Fibroblast of upper back skin (primary cell): ENCODE measurements around the gene ADCY2.

ENCODE experiments used
- DNase-seq: peaks from one replicate; pipeline ENCODE4 v3.0.0-alpha.2; 2013

Gene ADCY2

DNA sequence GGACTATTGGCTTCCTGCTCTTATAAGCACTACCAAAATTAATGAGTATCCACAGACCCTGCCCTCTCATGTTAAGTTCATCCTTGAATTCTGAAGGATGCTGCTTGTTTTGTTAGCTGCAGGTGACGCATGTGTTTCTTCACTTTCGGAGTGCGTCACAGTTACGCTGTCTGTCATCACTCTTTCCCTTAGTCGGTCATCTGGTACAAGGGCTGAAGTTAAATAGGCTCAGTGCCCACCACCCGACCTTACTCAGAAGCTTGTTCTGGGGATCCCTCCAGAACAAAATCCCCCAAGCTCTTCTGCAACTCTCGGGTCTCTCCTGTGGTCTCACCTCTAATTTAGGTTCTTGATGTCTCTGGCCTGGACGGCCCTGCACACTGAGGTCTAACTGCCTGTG, 51.0 kb downstream of the ADCY2 start:
- DNase-seq: no peak

DNA sequence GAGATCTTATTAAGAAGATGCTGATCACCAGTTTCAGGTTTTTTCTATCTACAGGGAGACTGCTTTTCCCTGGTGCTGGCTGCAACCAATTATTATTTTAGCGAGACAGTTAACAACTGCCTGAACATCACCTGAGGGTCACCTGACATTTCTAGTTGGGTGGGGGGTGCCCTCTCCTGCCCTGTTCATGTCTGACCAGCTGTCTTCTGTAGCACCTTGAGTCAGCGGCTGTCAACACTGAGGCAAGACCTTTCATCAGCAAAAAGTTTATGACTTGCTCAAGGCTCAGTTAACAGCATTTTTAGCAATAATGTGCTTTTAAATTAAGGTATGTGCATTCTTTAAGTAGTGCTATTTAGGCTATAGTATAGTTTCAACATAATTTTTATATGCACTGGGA, 58.0 kb downstream of the ADCY2 start:
- DNase-seq: no peak

DNA sequence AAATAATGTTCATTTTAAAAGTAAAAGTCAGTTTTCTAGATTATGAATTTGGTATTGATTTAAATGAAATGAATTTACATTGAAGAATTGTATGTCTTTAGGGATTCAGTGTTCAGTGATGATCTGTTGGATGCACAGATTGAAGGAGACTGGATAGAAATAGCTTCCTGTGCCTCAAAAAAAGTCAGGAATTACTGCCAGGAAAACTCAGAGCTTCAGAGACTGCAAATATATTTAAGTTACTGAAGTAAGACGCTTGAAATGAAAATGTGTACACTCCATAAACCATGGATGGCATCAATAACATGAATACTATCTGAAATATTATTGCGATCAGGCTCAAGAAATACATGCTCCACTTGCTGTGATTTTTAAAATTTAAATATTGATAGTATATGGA, 60.3 kb downstream of the ADCY2 start:
- no peak for DNase-seq

DNA sequence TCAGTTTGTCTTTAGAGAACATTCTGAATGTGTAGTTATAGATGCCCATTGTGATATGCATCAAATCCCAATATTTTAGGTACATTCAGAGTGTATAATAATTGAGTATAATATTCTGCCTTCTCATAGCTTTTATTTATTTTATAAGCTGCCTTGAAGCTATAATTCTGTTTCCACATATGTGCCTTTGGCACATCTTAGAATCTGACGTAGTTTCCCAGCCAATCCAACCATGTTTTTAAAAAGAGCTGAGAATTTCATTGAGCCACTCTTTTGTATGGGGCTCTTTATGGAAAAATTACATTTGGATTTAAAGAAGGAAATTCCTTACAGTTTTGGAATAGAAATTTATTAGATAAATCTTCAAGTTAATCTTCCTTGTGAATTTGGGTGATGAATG, 65.4 kb downstream of the ADCY2 start:
- no peak for DNase-seq

DNA sequence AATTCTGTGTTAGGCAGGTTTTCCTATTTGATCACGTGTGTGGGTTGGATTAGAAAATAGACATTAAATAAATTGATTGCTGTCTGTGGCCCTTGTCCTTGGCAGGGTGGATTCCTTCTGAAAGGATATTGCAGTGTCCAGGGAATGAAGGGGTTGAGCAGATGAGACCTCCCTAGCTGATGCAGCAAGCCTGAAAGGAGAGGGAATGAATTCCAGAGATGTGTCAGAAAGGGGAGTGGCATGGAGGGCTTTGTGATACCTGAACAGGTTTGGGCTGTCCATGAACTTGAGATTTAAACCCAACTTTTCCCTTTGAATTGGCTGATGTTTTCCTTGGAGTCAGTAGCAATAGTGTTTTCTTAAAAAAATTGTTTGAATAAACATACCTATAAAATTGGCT, 66.8 kb downstream of the ADCY2 start:
- DNase-seq: no peak

DNA sequence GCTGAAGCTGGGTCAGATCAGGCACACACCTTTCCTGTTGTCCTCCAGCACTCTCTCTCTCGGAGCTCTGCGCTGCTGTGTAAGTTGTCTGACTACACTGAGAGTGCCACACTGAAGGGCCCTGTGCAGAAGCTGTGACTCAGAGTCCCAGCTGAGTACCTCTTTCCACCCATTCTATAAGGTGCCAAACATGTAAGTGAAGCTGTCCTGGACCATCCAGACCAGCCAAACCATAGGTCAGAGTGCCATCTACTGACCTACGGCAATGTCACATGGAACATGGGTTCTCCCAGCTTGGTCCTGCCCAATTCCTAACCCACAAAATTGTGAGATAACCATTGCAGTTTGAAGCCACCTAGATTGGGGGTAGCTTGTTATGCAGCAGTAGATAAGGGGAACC, 68.2 kb downstream of the ADCY2 start:
- no peak for DNase-seq

DNA sequence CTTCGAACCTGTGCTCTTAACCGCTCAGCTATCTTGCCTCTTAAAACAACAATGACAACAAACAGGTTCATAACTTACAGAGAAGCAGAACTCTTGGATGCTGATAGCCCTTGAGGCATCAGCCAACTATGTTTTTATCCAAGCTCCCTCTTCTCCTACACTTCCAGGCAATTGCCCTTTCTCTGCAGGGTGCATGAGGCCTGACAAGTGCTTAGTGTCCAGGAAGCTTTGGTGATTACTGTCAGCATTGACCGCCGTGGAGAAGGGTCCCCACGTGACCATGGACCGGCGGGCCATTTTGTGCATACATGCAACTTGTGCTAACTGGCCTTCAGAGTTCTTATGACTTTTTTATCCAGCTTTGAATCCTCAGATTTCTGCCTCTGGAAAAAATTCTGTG, 71.2 kb downstream of the ADCY2 start:
- no peak for DNase-seq

DNA sequence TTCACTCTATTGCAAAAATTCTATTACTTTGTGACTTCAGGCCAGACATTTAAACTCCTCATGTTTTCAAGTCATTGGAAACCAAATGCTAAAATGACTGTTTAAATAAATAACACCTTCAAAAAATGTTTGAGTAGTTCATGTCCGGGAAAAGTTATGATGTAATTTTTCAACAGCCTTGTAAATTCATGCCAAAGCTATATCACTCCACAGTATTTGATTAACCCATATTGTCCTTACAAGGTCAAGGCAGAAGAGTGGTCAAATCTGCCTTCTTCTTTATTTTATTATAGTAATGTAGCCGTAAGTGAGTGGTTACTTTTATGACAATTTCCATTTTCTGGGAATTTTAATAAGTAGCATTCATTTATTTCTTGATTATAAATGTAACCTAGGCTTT, 72.8 kb downstream of the ADCY2 start:
- DNase-seq: no peak

DNA sequence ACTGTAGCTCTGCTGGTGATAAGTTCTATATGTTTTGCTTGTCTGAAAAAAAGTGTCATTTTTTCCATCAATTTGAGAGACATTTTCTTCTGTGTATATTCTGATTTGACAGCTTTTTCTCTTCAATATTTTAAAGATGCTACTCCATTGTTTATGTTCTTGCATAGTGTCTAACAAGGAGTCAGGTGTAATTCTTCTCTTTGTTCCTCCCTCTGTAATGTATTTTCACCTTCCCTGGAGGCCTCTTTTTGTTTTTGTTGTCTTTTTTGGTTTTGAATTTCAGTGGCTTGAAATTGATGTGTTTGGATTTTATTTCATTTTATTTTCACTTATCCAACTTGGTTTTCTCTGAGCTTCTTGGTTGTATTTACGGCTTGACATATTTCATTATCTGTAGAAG, 75.8 kb downstream of the ADCY2 start:
- no peak for DNase-seq

DNA sequence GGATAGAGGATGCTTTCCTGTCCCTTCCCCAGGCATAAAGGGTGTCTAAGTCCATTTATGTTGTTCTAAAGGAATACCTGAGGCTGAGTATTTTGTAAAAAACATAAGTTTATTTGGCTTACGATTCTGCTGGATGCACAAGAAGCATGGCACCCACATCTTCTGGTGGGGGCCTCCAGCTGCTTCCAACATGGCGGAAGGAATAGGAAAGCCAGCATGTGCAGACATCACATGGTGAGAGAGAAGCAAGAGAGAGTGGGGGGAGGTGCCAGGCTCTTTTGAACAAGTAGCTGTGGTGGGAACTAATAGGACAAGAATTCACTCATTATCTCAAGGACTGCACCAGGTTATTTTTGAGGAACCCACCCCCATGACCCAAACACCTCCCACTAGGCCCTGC, 77.2 kb downstream of the ADCY2 start:
- DNase-seq: no peak

DNA sequence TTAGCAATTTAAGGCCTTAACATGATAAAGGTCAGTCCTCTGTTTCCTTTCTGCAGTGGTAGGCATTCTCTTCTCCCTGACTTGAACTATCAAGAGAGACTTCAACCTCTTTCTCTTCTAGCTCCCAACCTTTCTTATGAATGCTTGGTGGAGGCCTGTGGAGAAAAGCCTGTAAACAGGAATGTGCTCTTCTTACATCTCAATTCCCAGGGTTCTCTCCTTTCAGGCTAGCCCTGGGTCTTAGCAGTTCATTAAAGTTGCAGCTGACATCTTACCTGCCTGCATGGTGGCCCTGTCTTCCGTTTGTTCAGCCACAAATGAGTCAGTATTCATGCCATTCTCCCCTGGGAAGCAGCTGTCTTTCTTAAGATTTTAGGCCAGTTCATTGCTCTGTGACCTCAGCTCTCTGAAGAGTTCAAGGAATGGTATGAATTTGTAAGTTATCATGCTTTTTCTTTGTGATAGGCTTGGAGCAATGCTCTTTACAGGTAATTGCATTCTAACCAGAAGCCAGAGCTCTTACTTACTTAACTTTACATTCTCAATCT, 77.8 kb downstream of the ADCY2 start:
- DNase-seq: no peak

DNA sequence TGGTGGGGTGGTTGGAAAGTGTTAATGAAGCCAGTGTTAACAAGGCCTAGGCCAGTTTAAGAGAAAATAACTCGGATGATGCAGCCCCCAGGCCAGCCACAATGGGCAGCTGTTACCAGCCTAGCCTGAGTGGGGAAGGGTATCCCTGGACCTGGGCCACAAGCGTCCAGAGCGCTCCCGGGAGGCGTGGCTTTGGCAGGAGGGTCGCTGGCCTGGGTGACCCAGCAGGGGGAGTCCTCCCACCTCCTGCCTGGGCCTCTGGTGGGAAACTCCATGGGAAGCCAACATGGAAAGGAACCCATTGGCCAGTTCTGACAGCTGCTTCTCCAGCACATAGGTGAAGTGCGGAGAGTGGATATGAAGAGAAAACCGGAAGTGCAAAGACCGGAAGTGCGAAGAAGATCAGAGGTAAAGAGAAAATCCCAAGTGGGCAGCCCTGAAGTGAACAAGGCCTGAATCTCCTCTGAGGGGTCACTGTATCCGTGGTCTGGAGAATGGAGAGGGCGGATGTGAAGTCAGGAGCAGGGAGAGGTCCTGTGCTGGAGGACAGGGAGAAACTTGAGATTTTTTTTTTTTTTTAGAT, 79.0 kb downstream of the ADCY2 start:
- DNase-seq: no peak

DNA sequence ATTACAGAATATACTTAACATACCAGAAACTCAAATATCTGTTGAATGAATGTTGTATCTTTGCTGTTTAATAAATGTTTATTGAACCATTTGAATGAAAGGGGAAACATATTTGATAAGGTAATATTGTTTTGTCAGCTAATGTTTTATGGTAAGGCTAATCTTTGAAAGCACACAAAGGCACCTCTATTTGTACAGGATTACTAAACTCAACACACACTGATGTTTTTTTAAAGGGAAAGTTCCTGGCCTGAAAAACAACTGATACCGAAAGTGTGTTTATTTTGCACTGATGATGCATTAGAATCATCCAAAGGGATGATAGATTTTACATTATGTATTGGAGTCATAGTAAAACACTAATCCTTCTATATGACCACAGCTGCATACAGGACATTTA, 82.5 kb downstream of the ADCY2 start:
- DNase-seq: no peak

DNA sequence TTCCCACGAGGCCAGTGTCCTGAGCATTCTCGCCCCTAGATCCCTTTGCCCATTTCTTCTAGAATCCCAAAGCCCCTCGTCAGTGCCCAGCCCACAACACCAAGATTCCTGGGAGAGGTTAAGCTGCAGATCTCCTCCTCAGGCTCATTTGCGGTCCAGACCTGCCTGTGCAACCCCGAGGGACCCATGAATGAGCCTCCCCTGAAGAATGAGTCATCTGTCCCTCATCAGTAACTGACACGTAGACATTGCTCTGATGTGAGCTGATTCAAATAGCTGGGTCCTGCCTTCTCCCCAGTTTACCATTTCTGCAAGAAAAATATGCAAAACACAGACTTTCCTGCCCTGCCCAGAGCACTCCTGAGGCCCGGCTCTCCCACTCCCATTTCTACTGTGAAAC, 92.8 kb downstream of the ADCY2 start:
- DNase-seq: no peak

DNA sequence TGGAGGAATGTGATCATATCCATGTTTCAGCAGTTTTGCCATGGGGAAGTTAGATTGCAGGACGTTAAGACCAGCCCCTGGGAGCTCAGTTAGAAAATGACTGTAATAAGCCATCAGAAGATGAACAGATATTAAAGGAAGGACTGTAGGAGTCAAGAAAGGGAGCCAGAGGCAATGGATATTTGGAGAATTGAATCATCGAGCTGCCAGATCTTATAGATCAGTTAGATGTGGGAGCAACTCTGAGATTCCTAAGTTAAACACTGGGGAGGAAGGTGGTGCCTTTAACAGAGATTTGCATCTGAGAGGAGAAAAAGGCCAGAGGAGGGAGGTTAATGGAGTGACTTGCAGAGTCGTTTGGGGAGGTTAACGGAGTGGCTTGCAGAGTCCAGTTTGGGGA, 96.4 kb downstream of the ADCY2 start:
- no peak for DNase-seq

DNA sequence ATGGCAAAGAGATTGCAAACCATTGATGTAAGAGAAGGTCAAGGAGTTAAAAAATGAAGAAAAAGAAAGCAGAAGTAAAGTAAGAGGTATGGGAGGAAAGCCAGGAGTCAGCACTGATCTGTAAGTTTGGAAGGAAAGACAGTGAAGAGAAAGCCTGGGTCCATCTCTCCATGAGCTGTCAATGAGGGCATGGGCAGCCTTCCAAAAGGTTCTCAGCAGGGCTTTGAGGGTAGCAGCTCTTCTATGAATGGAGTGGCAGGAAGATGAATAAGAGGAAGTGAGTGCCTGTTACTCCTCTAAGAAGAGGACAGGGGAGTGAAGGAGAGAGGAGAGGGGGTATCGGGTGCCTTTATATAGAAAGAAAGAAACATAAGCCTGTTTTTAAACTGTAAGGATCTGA, 97.1 kb downstream of the ADCY2 start:
- DNase-seq: no peak

DNA sequence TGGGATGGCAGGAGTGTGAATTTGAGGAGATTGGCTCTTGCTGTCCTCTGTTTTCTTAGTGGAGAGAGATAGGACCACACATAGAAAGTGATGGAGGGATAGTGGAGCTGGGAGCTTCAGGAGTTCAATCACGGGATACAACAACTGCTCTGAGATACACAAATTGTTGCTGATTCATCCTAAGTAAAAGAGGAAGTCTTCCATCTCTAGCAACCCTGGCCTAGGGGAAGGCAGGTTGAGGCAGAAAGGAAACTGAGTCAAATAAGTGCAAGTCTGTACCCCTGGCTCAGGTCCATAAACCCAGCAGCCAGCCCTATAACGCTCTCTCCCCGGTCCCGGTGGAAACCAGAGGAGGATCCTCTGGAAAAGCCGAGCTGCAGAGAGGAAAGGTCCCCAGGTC, 97.7 kb downstream of the ADCY2 start:
- DNase-seq: no peak

DNA sequence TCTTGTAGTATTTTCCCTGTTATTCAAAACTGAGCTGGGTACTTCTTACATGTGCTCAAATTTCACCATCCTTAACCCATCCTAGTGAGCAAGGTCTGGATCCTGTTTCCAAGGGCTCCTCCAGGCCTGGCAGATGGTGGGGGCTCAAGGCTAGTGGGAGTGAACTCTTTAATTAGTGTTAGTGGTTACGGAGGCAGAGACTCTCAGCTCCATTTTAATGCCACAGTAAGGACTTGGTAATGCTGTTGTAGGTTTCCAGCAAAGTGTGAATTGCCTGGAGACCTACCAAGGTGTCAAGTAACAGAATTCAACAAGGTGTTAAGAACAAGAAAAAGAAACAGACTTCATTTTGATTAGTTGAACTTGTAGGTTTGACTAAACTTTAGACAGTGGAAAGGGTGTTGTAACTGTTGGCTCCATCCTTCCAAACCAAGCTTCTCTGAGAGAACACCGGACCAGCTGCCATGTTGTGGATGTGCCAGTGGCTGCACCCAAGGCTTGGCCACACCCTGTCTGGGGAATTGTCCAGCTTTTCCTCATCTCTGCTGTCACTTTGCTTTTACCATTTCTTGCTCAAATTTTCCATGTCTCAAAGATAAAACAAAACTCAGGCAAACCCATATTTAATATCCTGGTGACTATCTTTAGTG, 98.7 kb downstream of the ADCY2 start:
- DNase-seq: no peak

DNA sequence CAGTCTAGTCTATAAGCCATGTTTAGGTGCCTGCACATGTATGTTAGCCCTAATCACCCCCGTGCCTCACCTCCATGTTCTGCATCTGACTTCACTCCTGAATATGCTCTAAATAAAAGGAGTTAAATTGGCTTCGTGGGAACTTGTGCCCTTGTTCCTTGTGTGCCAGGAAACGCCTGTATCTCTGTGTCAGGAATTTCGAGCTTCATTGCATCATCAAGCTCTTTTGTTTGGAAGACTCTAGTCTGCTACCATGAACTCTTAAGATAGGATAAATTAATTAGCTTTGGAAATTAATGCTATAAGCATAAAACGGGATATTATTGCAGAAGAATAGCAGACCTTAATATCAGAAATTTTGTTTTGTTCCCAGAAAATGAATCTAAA, 99.2 kb downstream of the ADCY2 start:
- DNase-seq: no peak

DNA sequence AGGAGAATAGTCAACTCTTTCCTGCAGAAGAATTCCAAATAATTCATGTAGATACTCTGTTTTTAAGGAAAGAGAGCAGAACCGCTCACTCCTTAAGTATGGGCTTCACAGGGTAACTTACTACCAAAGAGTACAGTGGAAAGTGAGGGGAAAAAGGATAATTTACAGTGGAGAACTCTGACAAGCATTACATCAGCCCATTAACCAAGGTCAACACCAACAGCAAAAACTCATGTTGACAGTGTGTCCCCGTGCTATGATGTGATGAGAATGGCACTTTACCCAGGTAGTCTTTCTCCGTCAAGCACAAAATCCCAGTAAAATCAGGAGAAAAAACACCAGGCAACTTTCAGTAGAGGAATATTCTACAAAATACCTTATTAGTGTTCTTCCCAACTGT, 104.3 kb downstream of the ADCY2 start:
- no peak for DNase-seq

DNA sequence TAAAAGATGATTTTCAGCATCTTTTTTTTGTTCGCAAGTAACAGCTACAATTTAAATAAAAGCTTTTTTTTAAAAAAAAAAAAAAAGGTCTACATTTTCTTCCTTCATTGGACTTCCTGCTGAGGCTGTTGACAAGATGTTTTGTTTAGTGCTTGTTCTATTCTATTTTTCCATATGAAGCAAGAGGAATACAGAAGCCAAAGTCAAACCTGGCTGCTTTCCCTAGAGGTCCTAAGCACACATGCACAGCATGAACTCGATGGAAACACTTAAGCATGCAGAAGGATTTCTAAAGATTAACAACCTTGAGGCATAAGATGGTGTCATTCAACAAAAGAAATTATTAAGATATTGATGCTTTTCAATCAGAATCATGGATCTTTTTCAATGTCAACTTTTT, 105.1 kb downstream of the ADCY2 start:
- no peak for DNase-seq

DNA sequence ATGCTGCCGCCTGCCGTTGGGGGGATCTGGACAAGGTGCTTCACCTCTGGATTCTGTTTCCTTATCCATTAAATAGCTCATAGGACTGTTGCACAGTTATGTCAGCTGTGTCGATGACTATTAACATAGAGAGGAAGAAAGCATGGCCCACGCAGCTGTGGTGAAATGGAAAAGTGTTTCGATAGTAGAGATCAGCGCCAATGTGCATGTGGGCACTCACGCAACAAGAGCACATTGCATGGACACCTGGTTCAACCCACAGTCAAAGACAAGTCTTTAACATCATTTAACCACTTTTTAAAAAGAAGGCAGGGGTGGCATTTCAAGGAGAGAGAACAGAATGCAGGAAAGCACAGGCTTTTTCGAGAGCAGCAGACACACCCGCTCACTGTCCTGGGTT, 107.6 kb downstream of the ADCY2 start:
- DNase-seq: no peak

DNA sequence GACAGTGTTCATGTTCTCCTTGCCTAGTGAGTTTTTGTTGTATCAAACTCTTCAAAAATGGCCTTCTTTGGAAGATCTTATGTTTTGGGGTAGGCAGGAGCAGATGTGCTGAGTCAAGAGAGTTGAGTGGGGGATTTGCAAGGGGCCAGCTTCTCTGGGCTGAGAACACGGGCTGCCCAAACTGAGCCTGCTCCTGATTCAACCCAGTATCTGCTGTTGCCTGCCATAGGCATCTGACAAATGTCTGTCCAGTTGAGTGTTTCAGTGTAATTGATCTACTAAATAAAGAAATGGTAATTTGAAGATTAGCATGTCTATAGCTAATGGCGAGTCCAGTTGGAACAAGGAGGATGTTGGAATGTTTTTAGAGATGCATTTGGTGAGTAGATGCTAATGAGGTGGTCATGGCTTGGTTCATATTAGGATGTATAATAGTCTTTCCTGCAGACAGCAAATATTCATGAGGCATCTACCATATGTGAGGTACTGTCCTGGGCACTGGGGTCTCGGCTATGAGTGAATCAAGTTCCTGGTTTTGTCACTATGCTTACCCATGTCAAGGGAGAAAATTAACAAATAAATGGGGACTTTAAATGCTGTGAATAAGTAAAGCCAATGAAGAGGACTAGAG, 119.5 kb downstream of the ADCY2 start:
- no peak for DNase-seq

DNA sequence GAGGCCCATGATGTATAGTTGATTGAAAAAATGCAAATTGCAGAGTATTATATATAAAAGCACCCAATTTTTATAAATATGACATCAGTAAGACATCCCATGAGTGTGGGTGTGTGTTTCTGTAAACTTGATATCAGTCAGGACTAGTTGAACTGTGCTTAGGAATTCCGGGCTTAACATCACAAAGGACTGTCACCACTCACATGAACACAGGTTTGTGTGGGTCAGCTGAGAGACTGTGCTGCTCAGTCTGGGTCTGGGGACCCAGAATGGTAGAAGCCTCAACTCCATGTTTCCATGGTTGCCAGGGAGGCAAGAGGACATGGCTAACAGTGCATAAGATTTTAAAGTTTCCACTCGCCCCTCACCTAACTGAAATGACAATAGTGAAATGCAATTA, 120.3 kb downstream of the ADCY2 start:
- no peak for DNase-seq

DNA sequence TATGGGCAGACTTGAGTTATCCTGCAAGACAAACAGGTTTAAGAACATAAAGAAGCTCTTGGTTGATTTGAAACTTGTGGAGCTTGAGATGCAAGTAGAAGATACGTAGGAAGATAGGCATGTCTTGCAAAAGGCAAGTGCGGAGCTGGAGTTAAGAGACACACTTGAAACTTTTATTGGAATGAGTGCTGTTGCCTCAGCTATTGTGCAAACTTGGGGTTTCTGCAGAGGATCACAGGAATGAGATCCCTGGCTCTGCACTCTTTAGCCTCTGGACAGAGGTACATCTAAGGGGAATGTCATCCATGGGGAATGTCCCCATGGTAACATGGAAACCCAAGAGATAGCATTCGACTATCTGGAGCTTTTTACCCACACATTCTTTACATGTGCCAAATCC, 121.1 kb downstream of the ADCY2 start:
- no peak for DNase-seq
